ENCODE results near the gene CBX5. TPM values are rescaled to one million over a fixed set of nuclear protein-coding genes. Genes with fewer than 3 reads are reported as not detected.

Gene CBX5
- total RNA-seq, 4 donors from 2014 or later = 20.9 to 38.8 (median 25.3) TPM

DNA sequence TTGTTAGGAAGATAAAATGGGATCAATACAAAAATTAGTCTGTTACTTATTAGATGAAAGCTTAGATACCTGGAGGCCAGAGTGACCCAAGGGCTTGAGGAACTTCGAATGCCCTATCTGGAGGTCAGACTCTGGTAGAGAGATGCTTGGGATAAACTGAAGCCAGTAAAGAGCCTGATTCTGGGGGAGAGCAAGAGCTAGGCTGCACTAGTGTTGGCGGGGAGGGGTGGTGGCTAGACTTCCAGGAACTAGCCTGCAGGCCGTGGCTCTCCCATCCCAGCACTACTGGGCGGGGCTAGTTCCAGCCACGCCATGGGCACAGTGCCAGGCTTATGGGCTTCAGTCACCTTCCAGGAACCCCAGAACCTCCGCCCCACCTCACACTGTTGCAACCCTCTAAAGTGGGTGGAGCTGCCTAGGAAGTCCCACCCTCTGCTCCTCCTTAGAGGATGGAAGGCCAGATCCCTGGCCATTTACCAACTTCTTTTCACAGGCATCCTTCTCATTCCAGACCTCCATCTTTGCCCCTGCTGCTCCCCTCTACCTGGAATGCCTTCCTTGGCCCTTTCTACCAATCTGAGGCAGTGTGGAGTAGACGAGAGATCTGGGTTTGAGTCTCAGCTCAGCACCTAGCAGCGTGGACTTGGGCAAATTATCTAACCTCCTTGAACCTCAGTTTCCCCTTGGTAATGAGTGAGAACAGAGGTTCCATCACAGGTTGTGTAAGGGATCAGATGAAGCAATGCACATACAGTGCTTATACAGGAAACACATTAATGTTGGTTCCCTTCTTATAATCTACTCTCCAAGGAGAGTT lies 27.2 kb upstream of the CBX5 start:
- DNase-seq (ENCODE audit: low spot score) (peak; percentile 90), ATAC-seq (ENCODE audit: low FRiP score) (peak; percentile 92)
- TF ChIP-seq, protein P1, sequence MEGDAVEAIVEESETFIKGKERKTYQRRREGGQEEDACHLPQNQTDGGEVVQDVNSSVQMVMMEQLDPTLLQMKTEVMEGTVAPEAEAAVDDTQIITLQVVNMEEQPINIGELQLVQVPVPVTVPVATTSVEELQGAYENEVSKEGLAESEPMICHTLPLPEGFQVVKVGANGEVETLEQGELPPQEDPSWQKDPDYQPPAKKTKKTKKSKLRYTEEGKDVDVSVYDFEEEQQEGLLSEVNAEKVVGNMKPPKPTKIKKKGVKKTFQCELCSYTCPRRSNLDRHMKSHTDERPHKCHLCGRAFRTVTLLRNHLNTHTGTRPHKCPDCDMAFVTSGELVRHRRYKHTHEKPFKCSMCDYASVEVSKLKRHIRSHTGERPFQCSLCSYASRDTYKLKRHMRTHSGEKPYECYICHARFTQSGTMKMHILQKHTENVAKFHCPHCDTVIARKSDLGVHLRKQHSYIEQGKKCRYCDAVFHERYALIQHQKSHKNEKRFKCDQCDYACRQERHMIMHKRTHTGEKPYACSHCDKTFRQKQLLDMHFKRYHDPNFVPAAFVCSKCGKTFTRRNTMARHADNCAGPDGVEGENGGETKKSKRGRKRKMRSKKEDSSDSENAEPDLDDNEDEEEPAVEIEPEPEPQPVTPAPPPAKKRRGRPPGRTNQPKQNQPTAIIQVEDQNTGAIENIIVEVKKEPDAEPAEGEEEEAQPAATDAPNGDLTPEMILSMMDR (IDR thresholded peaks at IDR 0.05) = no peak

DNA sequence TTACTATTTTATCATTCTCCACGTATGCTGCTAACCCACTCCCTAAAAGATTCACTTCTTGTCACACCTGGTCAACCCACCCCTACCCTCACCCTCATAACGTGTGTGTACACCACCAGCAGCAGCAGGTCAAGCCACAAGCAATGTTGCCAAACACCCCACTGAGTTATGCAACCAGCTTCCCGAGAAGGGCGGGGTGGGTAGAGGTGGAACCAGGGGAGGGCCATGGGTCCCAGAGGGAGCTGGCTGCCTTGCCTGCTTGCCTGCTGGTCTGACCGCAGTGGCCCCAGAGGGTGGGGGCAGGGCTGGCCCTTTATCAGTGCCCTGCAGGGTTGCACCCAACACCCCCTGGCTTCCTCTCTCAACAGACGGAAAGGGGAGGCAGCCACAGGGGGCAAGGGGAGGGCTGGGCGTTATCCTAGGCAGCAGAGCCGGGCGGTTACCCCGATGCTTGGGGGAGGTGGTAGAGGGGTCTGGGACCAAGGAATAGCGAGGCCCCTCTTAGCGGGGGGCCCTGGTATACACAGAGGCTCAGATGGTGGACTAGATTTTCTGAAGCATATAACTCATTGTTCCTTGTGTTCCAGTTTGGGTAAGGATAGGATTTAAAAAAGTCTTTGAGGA lies 24.4 kb upstream of the CBX5 start:
- TF ChIP-seq, protein P1 (IDR thresholded peaks at IDR 0.05) = no peak
- DNase-seq (ENCODE audit: low spot score) (peak; percentile 47), ATAC-seq (ENCODE audit: low FRiP score) (peak; percentile 71)

DNA sequence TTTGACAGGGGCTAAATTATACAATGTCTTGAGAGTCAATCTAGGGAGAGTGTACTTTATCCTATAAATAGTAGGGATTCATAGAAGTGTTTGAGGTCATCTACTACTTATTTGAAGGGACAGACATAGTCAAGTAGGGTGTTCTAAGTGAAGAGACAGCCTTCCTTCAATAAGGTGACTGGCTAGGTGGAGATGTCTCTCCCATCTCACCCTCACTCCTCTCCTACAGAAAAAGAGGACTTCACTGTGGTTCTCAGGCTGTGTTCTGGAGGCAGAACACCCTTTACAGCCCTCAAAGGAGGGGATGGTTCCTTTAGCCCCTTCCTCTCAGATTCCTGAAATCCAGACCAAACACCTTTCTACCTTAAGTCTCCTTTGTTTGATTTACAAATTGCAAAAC lies 23.7 kb upstream of the CBX5 start:
- TF ChIP-seq, protein P1 (IDR thresholded peaks at IDR 0.05) = no peak

DNA sequence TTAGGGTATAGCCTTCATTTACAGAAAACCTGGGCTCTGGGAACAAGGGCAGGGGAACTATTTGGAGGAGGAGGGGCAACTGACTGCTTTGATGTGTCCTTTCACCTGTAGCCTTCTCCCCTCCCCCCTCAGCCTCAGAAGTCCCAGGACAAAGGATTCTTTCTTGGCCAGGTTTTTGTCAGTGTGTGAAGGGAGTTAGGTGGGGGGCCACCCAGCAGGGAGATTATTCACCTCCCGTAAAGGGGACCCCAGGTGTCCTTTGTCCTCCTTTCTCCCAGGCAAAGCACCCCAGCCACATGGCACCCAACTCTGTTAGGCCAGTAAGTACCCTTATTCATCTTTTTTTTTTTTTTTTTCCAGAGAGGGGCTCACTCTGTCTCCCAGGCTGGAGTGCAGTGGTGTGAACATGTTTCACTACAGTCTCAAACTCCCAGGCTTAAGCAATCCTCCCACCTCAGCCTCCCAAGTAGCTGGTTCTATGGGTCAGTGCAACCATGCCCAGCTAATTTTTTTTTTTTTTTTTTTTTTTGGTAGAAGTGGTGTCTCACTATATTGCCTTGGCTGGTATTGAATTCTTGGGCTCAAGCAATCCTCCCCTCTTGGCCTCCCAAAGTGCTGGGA lies 21.6 kb upstream of the CBX5 start:
- DNase-seq (ENCODE audit: low spot score) (no peak), ATAC-seq (ENCODE audit: low FRiP score) (no peak)
- TF ChIP-seq, protein P1 (IDR thresholded peaks at IDR 0.05) = no peak

More for the DNA sequence above, 23.7 kb upstream of the CBX5 start:
- DNase-seq (ENCODE audit: low spot score) (no peak), ATAC-seq (ENCODE audit: low FRiP score) (no peak)

DNA sequence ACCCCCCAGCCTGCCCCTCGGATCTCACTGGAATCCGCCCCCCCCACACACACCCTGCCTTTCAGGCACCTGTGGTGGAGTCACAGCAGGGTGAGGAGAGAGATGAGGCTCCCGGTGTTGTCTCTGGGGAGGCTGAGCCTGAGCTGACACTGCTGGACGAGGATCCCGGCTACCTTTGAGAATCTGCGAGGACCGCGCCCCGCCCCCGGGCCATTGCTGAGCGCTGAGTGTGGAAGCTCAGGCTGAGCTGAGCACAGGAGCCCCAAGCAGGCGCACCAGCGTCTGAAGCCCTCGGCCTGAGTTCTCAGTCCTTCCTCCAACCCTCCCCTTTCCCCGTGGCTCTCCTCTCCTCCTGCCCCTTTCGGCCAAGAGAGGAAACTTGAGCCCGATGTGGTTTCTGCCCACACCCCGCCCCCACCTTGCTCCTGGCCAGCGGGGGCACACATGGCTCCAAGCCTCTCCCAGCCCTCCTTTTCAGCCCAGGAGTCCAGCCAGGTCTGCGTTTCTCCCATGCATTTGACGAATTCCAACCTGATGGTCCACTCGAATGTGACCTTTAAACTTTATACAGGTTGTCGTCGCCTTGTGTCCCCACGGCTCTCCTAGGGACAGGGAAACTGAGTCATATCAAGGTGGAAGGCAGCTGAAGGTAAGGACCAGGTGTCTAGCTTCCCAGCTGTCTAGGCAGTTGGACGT lies 21.0 kb upstream of the CBX5 start, which contains the start of gene NFE2:
TSS of gene NFE2 (minus strand) at position 284 of the 696 bp plus-strand sequence. CDS start 5,767 bp downstream, outside the sequence.
- peak; percentile 52 for DNase-seq (ENCODE audit: low spot score)
- peak; percentile 65 for ATAC-seq (ENCODE audit: low FRiP score)
- TF ChIP-seq, protein P1 (IDR thresholded peaks at IDR 0.05) = no peak

DNA sequence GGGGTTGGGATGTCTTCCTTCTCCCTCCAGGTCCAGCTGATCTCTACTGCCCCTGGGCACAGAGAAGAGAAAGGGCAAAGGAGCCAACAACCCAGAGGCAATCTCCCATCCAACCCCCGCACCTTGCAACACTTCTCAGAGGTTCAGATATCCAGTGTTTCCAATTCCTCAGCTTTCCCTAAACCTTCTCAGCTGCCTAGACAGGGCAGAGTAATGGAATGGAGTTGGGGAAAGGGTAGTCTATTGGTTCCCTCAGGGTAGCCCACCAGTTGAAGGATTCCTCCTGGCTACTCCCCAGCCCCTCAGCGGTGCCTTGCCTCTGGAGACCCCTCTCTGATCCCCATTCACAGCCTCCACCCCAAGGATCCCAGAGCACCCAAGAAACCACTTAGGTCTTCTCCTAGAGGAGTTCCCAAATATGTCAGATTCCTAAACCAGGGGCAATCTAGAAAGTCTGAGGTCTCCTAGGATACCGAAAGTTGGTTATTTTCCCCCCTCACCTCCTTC lies 20.4 kb upstream of the CBX5 start:
- peak; percentile 47 for ATAC-seq (ENCODE audit: low FRiP score)
- DNase-seq (ENCODE audit: low spot score) = no peak
- TF ChIP-seq, protein P1 (IDR thresholded peaks at IDR 0.05) = no peak
